Hematopoietic multipotent progenitor cell treated with erythropoietin and hydrocortisone succinate and interleukin-3 and kit ligand, for 15 days (in vitro differentiated cells): ENCODE data around the gene NFIB.

Experiments
- DNase-seq: peaks from one replicate; pipeline ENCODE4 v3.0.0-alpha.2; 2015; ENCODE audit warnings: low spot score

The NFIB gene

GRCh38 chr9:14099737-14100136, 214.2 kb downstream of the NFIB start:
- DNase-seq = no peak

- no peak for DNase-seq
Measured at GRCh38 chr9:14098486-14099180, 215.3 kb downstream of the NFIB start.

GRCh38 chr9:14097666-14098415, 216.1 kb downstream of the NFIB start:
- no peak for DNase-seq

GRCh38 chr9:14097215-14097614, 216.7 kb downstream of the NFIB start:
- no peak for DNase-seq

- no peak for DNase-seq
Measured at GRCh38 chr9:14096258-14096922, 217.6 kb downstream of the NFIB start.

- DNase-seq = no peak
Measured at GRCh38 chr9:14095277-14095676, 218.7 kb downstream of the NFIB start.

- DNase-seq = no peak
Measured at GRCh38 chr9:14094491-14094890, 219.4 kb downstream of the NFIB start.

- no peak for DNase-seq
Measured at GRCh38 chr9:14092344-14092743, 221.6 kb downstream of the NFIB start.

GRCh38 chr9:14089051-14089803, 224.7 kb downstream of the NFIB start:
- no peak for DNase-seq

- DNase-seq = no peak
Measured at GRCh38 chr9:14087576-14087975, 226.4 kb downstream of the NFIB start.

- no peak for DNase-seq
Measured at GRCh38 chr9:14086495-14086894, 227.4 kb downstream of the NFIB start.

GRCh38 chr9:14085810-14086209, 228.1 kb downstream of the NFIB start:
- no peak for DNase-seq

- DNase-seq = no peak
Measured at GRCh38 chr9:14084867-14085266, 229.1 kb downstream of the NFIB start.

- no peak for DNase-seq
Measured at GRCh38 chr9:14083366-14083765, 230.6 kb downstream of the NFIB start.

GRCh38 chr9:14082732-14083131, 231.2 kb downstream of the NFIB start:
- DNase-seq = no peak

GRCh38 chr9:14081745-14082144, 232.2 kb downstream of the NFIB start:
- no peak for DNase-seq

- no peak for DNase-seq
Measured at GRCh38 chr9:14080959-14081542, 232.9 kb downstream of the NFIB start.

- DNase-seq = no peak
Measured at GRCh38 chr9:14079440-14079839, 234.5 kb downstream of the NFIB start.

GRCh38 chr9:14077672-14078071, 236.3 kb downstream of the NFIB start:
- DNase-seq = no peak

GRCh38 chr9:14075218-14075617, 238.7 kb downstream of the NFIB start:
- DNase-seq = no peak

GRCh38 chr9:14072850-14073249, 241.1 kb downstream of the NFIB start:
- DNase-seq = no peak

- DNase-seq = no peak
Measured at GRCh38 chr9:14071484-14071883, 242.5 kb downstream of the NFIB start.
